ENCODE results near the gene WIPF2. TPM values are rescaled to one million over a fixed set of nuclear protein-coding genes. Genes with fewer than 3 reads are reported as not detected.
A peak's percentile ranks its signal among the peaks of the same experiment; 100 is the strongest.

The WIPF2 gene
- total RNA-seq, 1 donor from 2014 or later = 11.2 TPM

- peak in 2 of 3 experiments; percentile 33 to 34 for TF ChIP-seq CTCF (IDR thresholded peaks at IDR 0.05)
- peaks cover 47 to 88% of the 10 kb centered on the region in 2 donors for H3K4me1 ChIP-seq
- peak overlapping the region; percentile 70 to 86 for H3K4me3 ChIP-seq
- no peaks in the 10 kb centered on the region for H3K27me3 ChIP-seq
- intact Hi-C loops (cut with DNase I) = loop anchor here (1.0 kb wide), 1 partner anchor 22 kb away; no protein-coding TSS in a partner anchor
- H3K9me3 ChIP-seq = no peaks in the 10 kb centered on the region
- peak in 1 of 2 donors; percentile 70 for DNase-seq (ENCODE audit: low spot score in 2 of 2)
- H3K27ac ChIP-seq = peak overlapping the region; percentile 90 to 91
- no peaks in the 10 kb centered on the region for H3K36me3 ChIP-seq
Measured at GRCh38 chr17:40318830-40319391, 99.8 kb downstream of the WIPF2 start.

DNA sequence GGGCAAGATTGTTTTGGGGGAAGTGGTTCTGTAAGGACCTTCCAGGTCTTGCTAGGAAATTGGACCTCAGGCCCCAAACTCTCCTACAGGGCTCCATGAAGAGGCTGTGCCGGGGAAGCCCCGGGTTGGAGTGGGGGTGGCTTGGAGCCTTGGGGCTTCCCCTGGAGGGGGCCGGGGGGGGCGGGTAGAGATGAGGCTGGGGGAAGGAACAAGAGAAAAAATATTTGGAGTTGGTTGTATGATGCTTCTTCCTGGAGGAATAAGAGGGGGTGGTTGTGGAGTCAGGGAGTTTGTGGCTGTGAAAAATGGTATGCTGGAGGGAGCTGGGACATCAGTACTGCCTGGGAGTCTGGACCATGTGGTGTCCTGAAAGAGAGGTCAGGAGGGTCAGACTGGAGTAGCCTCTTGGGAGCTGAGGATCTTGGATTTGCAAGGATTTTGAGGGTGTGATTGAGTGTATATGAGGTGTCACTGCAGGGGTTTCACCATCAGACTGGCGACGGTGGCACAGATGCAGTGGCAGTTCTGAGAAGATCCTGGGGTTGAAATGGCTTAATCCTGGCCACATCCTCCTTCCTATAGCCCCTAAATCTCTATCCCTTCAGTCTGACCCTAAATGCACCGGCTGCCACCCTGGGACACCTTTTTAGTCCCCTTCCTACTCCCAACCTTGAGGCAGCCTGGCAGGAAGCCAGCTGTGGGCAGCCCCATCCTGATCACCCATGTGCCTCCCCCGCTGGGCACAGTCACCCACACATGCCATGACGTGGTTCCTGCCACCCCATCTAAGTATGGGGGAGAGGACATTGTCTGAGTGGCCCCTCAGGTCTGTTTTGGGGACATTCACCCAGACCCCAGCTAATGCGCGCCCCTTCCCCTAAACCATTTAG, 100.8 kb downstream of the WIPF2 start:
- intact Hi-C loops (cut with DNase I) = no loop called here
- H3K4me3 ChIP-seq = peak overlapping the region; percentile 70 to 86
- no peaks in the 10 kb centered on the region for H3K9me3 ChIP-seq
- peak in 1 of 2 donors; percentile 83 for DNase-seq (ENCODE audit: low spot score in 2 of 2)
- no peaks in the 10 kb centered on the region for H3K36me3 ChIP-seq
- peaks cover 47 to 89% of the 10 kb centered on the region in 2 donors for H3K4me1 ChIP-seq
- TF ChIP-seq CTCF (IDR thresholded peaks at IDR 0.05) = no peak
- H3K27ac ChIP-seq = peak overlapping the region; percentile 90 to 91
- no peaks in the 10 kb centered on the region for H3K27me3 ChIP-seq

- H3K4me1 ChIP-seq = peaks cover 46 to 88% of the 10 kb centered on the region in 2 donors
- peak in 1 of 2 donors; percentile 88 for DNase-seq (ENCODE audit: low spot score in 2 of 2)
- H3K27me3 ChIP-seq = no peaks in the 10 kb centered on the region
- intact Hi-C loops (cut with DNase I) = no loop called here
- no peak for TF ChIP-seq CTCF (IDR thresholded peaks at IDR 0.05)
- peak overlapping the region; percentile 37 to 86 for H3K4me3 ChIP-seq
- peak overlapping the region; percentile 90 to 91 for H3K27ac ChIP-seq
- no peaks in the 10 kb centered on the region for H3K36me3 ChIP-seq
- no peaks in the 10 kb centered on the region for H3K9me3 ChIP-seq
Measured at GRCh38 chr17:40320756-40321523, 101.8 kb downstream of the WIPF2 start.

DNA sequence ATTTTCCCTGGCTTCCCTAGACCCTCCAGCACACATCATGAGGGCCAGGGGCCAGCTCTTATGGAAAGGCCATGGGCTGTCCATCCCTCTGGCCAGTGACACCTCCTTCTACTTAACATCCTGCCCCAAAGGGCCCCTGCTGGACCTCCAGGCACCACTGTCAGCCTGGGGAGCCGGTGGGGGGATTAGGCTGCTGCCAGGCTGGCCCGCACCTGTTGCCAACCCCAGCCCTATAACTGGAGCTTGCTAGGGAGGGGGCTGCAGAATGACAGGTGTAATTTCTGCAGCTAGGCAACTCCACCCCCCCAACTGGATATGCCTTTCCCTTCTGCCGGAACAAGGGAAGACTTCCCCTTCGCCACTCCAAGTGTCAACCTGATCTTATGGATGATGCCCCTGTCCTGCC, 102.4 kb downstream of the WIPF2 start:
- intact Hi-C loops (cut with DNase I) = no loop called here
- no peak for DNase-seq (ENCODE audit: low spot score in 2 of 2)
- H3K36me3 ChIP-seq = no peaks in the 10 kb centered on the region
- no peak for TF ChIP-seq CTCF (IDR thresholded peaks at IDR 0.05)
- H3K9me3 ChIP-seq = no peaks in the 10 kb centered on the region
- H3K27ac ChIP-seq = peak overlapping the region; percentile 90 to 91
- peaks cover 46 to 88% of the 10 kb centered on the region in 2 donors for H3K4me1 ChIP-seq
- peak overlapping the region; percentile 37 to 86 for H3K4me3 ChIP-seq
- no peaks in the 10 kb centered on the region for H3K27me3 ChIP-seq

DNA sequence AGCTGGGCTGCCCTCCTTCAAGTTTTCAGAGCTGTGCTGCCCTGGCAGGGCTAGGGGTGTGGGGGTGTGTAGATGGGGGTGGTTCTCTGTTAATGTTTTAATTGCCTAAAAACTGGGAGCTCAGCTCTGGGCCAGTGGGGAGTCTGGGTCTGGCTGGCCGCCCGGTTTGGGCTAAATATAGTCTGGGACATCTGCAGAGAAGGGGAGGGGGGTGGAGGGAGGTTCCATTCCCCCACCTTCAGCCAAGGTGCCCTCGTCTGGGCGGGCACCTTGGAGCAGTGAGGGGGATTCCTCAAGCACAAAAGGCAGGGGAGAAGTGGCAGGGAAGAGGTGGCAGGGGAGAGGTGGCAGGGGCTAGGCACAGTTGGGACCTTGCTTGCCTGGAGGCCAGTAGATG, 102.9 kb downstream of the WIPF2 start:
- DNase-seq (ENCODE audit: low spot score in 2 of 2) = no peak
- Histone ChIP-seq H3K9me3 (no peaks in the 10 kb centered on the region), H3K36me3 (no peaks in the 10 kb centered on the region), H3K27me3 (no peaks in the 10 kb centered on the region), H3K27ac (peak overlapping the region; percentile 90 to 91), H3K4me3 (peak overlapping the region; percentile 37 to 86), H3K4me1 (peaks cover 48 to 88% of the 10 kb centered on the region in 2 donors)
- TF ChIP-seq CTCF (IDR thresholded peaks at IDR 0.05) = no peak
- intact Hi-C loops (cut with DNase I) = loop anchor here (1.0 kb wide), 1 partner anchor 10 kb away; no protein-coding TSS in a partner anchor

Measured in ascending aorta (tissue), 2 donors.